GM13976 (cell line): ENCODE measurements around the gene HCN4.

ENCODE experiments used
- DNase-seq: peaks from one replicate; pipeline ENCODE4 v3.0.0; 2012; ENCODE audit warnings: low spot score
- CTCF ChIP-seq: IDR thresholded peaks from 2 replicates; pipeline ENCODE4 v1.5.1; 2012; ENCODE audit warnings: borderline replicate concordance, mild to moderate bottlenecking; ENCODE audit not compliant: insufficient read depth; ENCODE audit errors: extremely low read depth, missing control alignments, control extremely low read depth
- in situ Hi-C: fragments of 300-500 bp; cut with MboI; formaldehyde crosslinking; loops from one replicate; pipeline ENCODE4 v1.12.0; 2022; ENCODE audit warnings: low sequenced_read_pairs, mixed read lengths, inconsistent platforms; ENCODE audit not compliant: unreplicated experiment

The HCN4 gene

GRCh38 chr15:73388256-73388781, 19.6 kb upstream of the HCN4 start:
- in situ Hi-C loops = no loop called here
- DNase-seq = no peak
- TF ChIP-seq CTCF = no peak

GRCh38 chr15:73387507-73388255, 18.9 kb upstream of the HCN4 start:
- no peak for TF ChIP-seq CTCF
- no peak for DNase-seq
- in situ Hi-C loops = no loop called here

GRCh38 chr15:73386886-73387506, 18.2 kb upstream of the HCN4 start:
- in situ Hi-C loops = no loop called here
- no peak for TF ChIP-seq CTCF
- DNase-seq = no peak

GRCh38 chr15:73386238-73386637, 17.5 kb upstream of the HCN4 start:
- in situ Hi-C loops = no loop called here
- no peak for TF ChIP-seq CTCF

GRCh38 chr15:73385205-73385604, 16.4 kb upstream of the HCN4 start:
- no peak for TF ChIP-seq CTCF
- in situ Hi-C loops = no loop called here
- DNase-seq = no peak

More at GRCh38 chr15:73386238-73386637, 17.5 kb upstream of the HCN4 start:
- DNase-seq = no peak

- TF ChIP-seq CTCF = no peak
- in situ Hi-C loops = no loop called here
- DNase-seq = no peak
Observed at GRCh38 chr15:73383310-73384189, 14.8 kb upstream of the HCN4 start.
